HL-60/S4 treated with retinoic acid at 250 ng/mL for 4 days and 3 days (cell line): ENCODE data around the gene GUCY1A1.

Source experiments
- in situ Hi-C: fragments of 300-500 bp; cut with MboI; formaldehyde crosslinking; loops from 2 replicates; pipeline ENCODE4 v1.7.0; 2022; ENCODE audit warnings: low sequenced_read_pairs

GUCY1A1 gene

GRCh38 chr4:155772459-155773195, 106.0 kb downstream of the GUCY1A1 start:
- in situ Hi-C loops: no loop called here

- in situ Hi-C loops: no loop called here
Measured at GRCh38 chr4:155773196-155773800, 106.7 kb downstream of the GUCY1A1 start.

DNA sequence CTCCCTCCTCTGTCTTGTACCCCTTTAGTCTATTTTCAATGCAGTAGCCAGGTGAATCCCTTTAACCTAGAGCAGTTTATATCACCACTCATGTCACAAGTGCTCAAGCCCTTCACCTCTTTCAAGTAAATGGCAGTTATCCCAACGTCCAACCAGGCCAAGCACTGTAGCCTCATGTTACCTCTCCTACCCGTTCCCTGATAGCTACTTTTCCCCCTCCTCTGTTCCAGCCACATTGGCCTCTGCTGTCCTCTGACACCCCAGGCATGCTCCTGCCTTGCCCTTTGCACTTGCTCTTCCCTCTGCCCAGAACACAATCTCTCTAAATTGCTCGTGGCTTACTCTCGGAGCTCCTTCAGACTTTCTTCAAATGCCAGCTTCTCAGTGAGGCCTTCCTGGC, 107.4 kb downstream of the GUCY1A1 start:
- in situ Hi-C loops: no loop called here

DNA sequence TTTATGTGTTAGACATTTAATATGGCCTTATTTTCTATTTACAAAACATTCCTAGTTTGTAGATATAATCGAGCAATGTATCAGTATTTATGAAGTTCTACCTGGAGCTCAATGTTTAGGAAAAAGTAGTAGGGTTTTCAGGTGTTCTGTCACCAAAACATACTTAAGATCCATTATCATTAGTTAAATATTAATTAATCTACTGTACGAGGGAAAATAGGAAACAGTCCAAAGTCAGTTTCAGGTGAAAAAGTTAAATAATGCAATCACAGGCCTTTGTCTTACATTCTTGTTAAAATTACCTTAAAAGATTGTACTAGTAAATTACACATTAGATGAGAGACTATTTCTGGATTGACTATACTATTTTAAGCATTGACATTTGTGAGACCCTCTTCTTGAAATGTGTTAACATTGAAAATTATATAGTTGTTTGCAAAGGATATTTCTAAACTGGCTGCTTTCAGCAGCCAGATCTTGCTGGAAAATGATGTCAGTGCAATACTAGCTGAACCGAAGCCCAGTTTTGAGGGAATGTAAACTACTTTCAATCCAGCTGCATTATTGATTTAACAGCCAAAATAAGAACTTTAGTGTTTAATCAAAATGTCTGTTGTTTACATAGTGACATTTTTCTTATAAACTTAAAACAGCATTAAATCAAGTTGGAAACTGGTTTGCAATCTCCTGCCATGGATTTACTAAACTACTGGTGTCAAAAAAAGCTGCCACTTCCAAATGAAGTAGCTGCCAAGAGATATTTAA, 111.5 kb downstream of the GUCY1A1 start:
- in situ Hi-C loops: no loop called here

DNA sequence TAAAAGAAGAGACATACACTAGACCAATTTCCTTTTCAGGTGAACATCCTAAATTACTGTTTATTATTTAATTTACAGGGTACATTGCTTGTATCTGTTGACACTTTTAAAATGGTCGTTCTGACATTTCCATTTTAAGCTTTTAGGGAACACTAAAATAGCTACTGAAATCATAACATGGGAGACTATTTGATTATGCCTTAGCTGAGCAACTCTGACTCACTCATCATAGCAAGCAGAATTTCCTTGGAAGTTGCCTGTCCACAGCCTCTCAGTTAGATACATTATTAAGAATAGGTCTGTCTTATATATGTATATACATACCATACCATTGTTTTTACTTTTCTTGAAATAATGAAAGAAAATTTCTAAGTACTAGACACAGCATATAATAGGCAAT, 114.1 kb downstream of the GUCY1A1 start:
- in situ Hi-C loops: no loop called here

GRCh38 chr4:155781249-155781831, 114.7 kb downstream of the GUCY1A1 start:
- in situ Hi-C loops: no loop called here
